IMR-90 (cell line): ENCODE results near the gene PRR19. TPM values are rescaled to one million over a fixed set of nuclear protein-coding genes. Genes with fewer than 3 reads are reported as not detected.

Source experiments
- ATAC-seq: fragments of 200-7000 bp; cut with Tn5 transposase; 2 replicates; pipeline ENCODE4 v1.9.1; 2020; ENCODE audit warnings: low read depth, mild to moderate bottlenecking, moderate library complexity
- BruUV-seq: library from RNA; stranded (reverse); fragments of 400-500 nt; replicated peaks from 2 replicates; lab custom pipeline; 2021; lab: Mats Ljungman, UMichigan
- CTCF ChIA-PET: fragments of 300-600 bp; formaldehyde crosslinking; extraction: SDS; loops from one replicate; lab custom pipeline; 2021; ENCODE audit warnings: antibody characterized with exemption; lab: Yijun Ruan, JAX
- POLR2A ChIA-PET: fragments of 300-600 bp; sonication (Branson Sonifier 250); formaldehyde crosslinking; loops from one replicate; lab custom pipeline; 2022; ENCODE audit warnings: antibody characterized with exemption; ENCODE audit not compliant: unreplicated experiment; lab: Charles Lee
- DNase-seq: peaks from one replicate; pipeline ENCODE4 v3.0.0; 2013
- H2AFZ ChIP-seq: replicated peaks from 2 replicates; pipeline ENCODE3; 2013; ENCODE audit warnings: low read length, mild to moderate bottlenecking; ENCODE audit not compliant: poor library complexity
- H2AK5ac ChIP-seq: 2 replicates; pipeline ENCODE4 v1.6.1; 2013; ENCODE audit warnings: low read depth, low read length, inconsistent platforms
- H2AK9ac ChIP-seq: replicated peaks from 2 replicates; pipeline ENCODE3; 2013; ENCODE audit warnings: mild to moderate bottlenecking, low read depth, low read length, moderate library complexity; ENCODE audit not compliant: poor library complexity
- H2BK120ac ChIP-seq: 2 replicates; pipeline ENCODE4 v1.6.1; 2013; ENCODE audit warnings: low read depth, low read length, inconsistent platforms
- H2BK15ac ChIP-seq: 3 replicates; pipeline ENCODE4 v1.6.1; 2013; ENCODE audit warnings: low read depth, low read length, inconsistent platforms
- H2BK20ac ChIP-seq: 2 replicates; pipeline ENCODE4 v1.6.1; 2013; ENCODE audit warnings: low read depth, mild to moderate bottlenecking, inconsistent platforms, low read length, moderate library complexity
- H2BK5ac ChIP-seq: 2 replicates; pipeline ENCODE4 v1.6.1; 2013; ENCODE audit warnings: mild to moderate bottlenecking, low read depth, low read length, inconsistent platforms; ENCODE audit not compliant: poor library complexity, severe bottlenecking
- H3K14ac ChIP-seq: replicated peaks from 2 replicates; pipeline ENCODE4 v1.6.1; 2013; ENCODE audit warnings: low read depth, low read length, inconsistent platforms
- H3K18ac ChIP-seq: 2 replicates; pipeline ENCODE4 v1.6.1; 2013; ENCODE audit warnings: low read depth, low read length, control low read depth
- H3K23ac ChIP-seq: 2 replicates; pipeline ENCODE4 v1.6.1; 2013; ENCODE audit warnings: low read depth, low read length, inconsistent platforms
- H3K27ac ChIP-seq: 2 replicates; pipeline ENCODE4 v1.5.1; 2013; ENCODE audit warnings: mild to moderate bottlenecking, control low read depth, low read length; ENCODE audit not compliant: insufficient read depth
- H3K27me3 ChIP-seq: 2 replicates; pipeline ENCODE4 v1.6.1; 2013; ENCODE audit warnings: low read length; ENCODE audit not compliant: control insufficient read depth, insufficient read depth
- H3K36me3 ChIP-seq: 2 replicates; pipeline ENCODE4 v1.6.1; 2013; ENCODE audit warnings: low read length, mixed read lengths; ENCODE audit not compliant: control insufficient read depth, insufficient read depth
- H3K4ac ChIP-seq: 2 replicates; pipeline ENCODE4 v1.6.1; 2013; ENCODE audit warnings: low read depth, low read length, inconsistent platforms
- H3K4me1 ChIP-seq: 2 replicates; pipeline ENCODE4 v1.6.1; 2013; ENCODE audit warnings: low read length, mixed read lengths; ENCODE audit not compliant: control insufficient read depth, insufficient read depth
- H3K4me2 ChIP-seq: 2 replicates; pipeline ENCODE4 v1.6.1; 2013; ENCODE audit warnings: low read depth, mild to moderate bottlenecking, control low read depth, low read length, moderate library complexity
- H3K4me3 ChIP-seq: 2 replicates; pipeline ENCODE4 v1.5.1; 2013; ENCODE audit warnings: low read depth, mild to moderate bottlenecking, control low read depth, low read length, moderate library complexity; ENCODE audit not compliant: insufficient read depth
- H3K56ac ChIP-seq: 2 replicates; pipeline ENCODE4 v1.6.1; 2013; ENCODE audit warnings: low read length, inconsistent platforms; ENCODE audit not compliant: insufficient read depth; ENCODE audit errors: extremely low read depth
- H3K79me1 ChIP-seq, 2 experiments: 2 replicates each; pipeline ENCODE4 v1.6.1; 2013; ENCODE audit warnings: low read length in 2 of 2, inconsistent platforms in 1 of 2, low read depth in 1 of 2
- H3K9ac ChIP-seq: 2 replicates; pipeline ENCODE4 v1.6.1; 2013; ENCODE audit warnings: low read depth, low read length, control low read depth
- H3K9me1 ChIP-seq: 2 replicates; pipeline ENCODE4 v1.6.1; 2013; ENCODE audit warnings: low read length, inconsistent platforms; ENCODE audit not compliant: insufficient read depth
- H3K9me3 ChIP-seq: 2 replicates; pipeline ENCODE4 v1.6.1; 2013; ENCODE audit warnings: low read length; ENCODE audit not compliant: control insufficient read depth, insufficient read depth
- H4K20me1 ChIP-seq: 2 replicates; pipeline ENCODE4 v1.6.1; 2013; ENCODE audit warnings: low read length, inconsistent platforms; ENCODE audit not compliant: insufficient read depth
- H4K5ac ChIP-seq: 2 replicates; pipeline ENCODE4 v1.6.1; 2013; ENCODE audit warnings: mild to moderate bottlenecking, low read depth, low read length, control low read depth
- H4K8ac ChIP-seq, 2 experiments: 2 replicates each; pipeline ENCODE4 v1.6.1; 2013; ENCODE audit warnings: low read depth in 2 of 2, low read length in 2 of 2, control low read depth in 1 of 2, inconsistent platforms in 1 of 2
- H4K91ac ChIP-seq: 2 replicates; pipeline ENCODE4 v1.6.1; 2013; ENCODE audit warnings: low read depth, low read length, inconsistent platforms; ENCODE audit not compliant: insufficient read depth
- CEBPB ChIP-seq: IDR thresholded peaks from 2 replicates; pipeline ENCODE4 v1.6.1; 2012; ENCODE audit warnings: low read depth, low read length, improper control_type of control experiment
- ELK1 ChIP-seq: fragments of 150-350 bp; IDR thresholded peaks from 2 replicates; pipeline ENCODE4 v1.6.1; 2016; ENCODE audit warnings: low read depth, mild to moderate bottlenecking, low read length, moderate library complexity, borderline replicate concordance
- FOS ChIP-seq: fragments of 150-350 bp; IDR thresholded peaks from 2 replicates; pipeline ENCODE4 v1.6.1; 2016; ENCODE audit warnings: low read depth, low read length
- MXI1 ChIP-seq: IDR thresholded peaks from 2 replicates; pipeline ENCODE4 v1.6.1; 2012; ENCODE audit warnings: low read depth, mild to moderate bottlenecking, low read length, moderate library complexity, borderline replicate concordance
- RAD21 ChIP-seq: IDR thresholded peaks from 2 replicates; pipeline ENCODE4 v1.6.1; 2012; ENCODE audit warnings: low read length, improper control_type of control experiment
- RCOR1 ChIP-seq: IDR thresholded peaks from 2 replicates; pipeline ENCODE4 v1.6.1; 2012; ENCODE audit warnings: mild to moderate bottlenecking, low read length, improper control_type of control experiment; ENCODE audit not compliant: insufficient replicate concordance
- RFX5 ChIP-seq: IDR thresholded peaks from 2 replicates; pipeline ENCODE4 v1.8.0; 2012; ENCODE audit warnings: low read depth, mild to moderate bottlenecking, low read length, moderate library complexity
- WGBS, 2 experiments: methylation state at CpG; one replicate each; pipeline versions ENCODE4 v1.1.5 to v1.1.7; 2013; ENCODE audit warnings: missing lambda C conversion rate in 2 of 2; ENCODE audit not compliant: insufficient read length in 1 of 2; ENCODE audit errors: extremely low coverage in 2 of 2; 5-methylcytosine and 5-hydroxymethylcytosine counted together
- dilution Hi-C: fragments of 300-500 bp; cut with HindIII; formaldehyde crosslinking; loops from one replicate; pipeline ENCODE4 v1.14.3; 2018; ENCODE audit warnings: low sequenced_read_pairs; ENCODE audit not compliant: unreplicated experiment
- in situ Hi-C: fragments of 300-500 bp; cut with MboI; formaldehyde crosslinking; loops from 3 replicates; pipeline ENCODE4 v1.14.3; 2019; ENCODE audit warnings: low sequenced_read_pairs, inconsistent platforms, mixed read lengths
- intact Hi-C: fragments of 100-400 bp; cut with micrococcal nuclease; formaldehyde crosslinking; loops from 2 replicates; pipeline ENCODE4 v1.10.0; 2022
- polyA plus RNA-seq, 3 experiments: library from polyadenylated mRNA; depleted of rRNA; stranded (reverse); fragments of >200 nt; gene quantifications; 2 replicates each; pipeline ENCODE4 v1.2.3, GENCODE V29; 2012; ENCODE audit warnings: low replicate concordance in 1 of 3
- total RNA-seq: library from RNA; depleted of rRNA; stranded (reverse); fragments of >200 nt; gene quantifications from 2 replicates; pipeline ENCODE4 v1.2.3, GENCODE V29; 2012
- TF ChIP-seq, protein P1 (sequence below): fragments of 150-350 bp; IDR thresholded peaks from 2 replicates; pipeline ENCODE4 v1.6.1; 2017; ENCODE audit warnings: mild to moderate bottlenecking, antibody characterized with exemption, low read length, low read depth

PRR19 gene
- total and polyA plus RNA-seq, 2 of the 4 experiments (the other 2 are of a cell fraction), result 0.36 to 1.6 TPM

DNA sequence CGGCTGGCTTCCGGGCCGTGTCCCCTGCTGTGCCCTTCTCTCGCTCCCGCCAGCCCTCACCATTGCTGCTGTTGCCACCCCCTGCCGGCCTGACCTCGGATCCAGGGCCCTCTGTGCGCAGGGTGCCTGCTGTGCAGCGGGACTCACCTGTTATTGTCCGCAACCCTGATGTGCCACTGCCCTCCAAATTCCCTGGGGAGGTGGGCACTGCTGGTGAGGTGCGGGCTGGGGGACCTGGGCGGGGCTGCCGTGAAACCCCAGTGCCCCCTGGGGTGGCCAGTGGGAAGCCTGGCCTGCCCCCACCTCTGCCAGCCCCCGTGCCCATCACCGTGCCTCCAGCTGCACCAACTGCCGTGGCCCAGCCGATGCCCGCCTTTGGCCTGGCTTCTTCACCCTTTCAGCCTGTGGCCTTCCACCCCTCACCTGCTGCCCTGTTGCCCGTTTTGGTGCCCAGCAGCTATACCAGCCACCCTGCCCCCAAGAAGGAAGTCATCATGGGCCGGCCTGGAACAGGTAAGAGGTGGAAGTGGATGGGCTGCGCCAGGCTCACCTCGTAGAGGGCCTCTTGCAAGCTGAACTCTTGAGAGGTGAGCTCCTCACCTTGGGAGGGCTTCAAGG is 27.8 kb upstream of the PRR19 start:
- no TSS peak for BruUV-seq
- Histone ChIP-seq H4K91ac (no peak overlapping the region), H3K9me3 (no peaks in the 10 kb centered on the region), H2AFZ (peak overlapping the region; percentile 33), H3K27me3 (no peaks in the 10 kb centered on the region), H3K4me1 (peaks cover 25% of the 10 kb centered on the region), H3K27ac (no peak overlapping the region), H3K4ac (no peak overlapping the region), H2AK9ac (peak overlapping the region; percentile 58), H3K9me1 (peaks cover 8% of the 10 kb centered on the region; the same call in 1 of the 2 replicates), H2BK120ac (no peak overlapping the region), H3K4me3 (no peak overlapping the region), H2AK5ac (no peak overlapping the region), H3K18ac (no peak overlapping the region), H2BK20ac (no peak overlapping the region), H3K9ac (no peak overlapping the region), H2BK15ac (no peak overlapping the region), H3K23ac (peak overlapping the region; percentile 7; the same call in 1 of the 2 replicates), H3K14ac (no peak overlapping the region), H4K8ac (no peak overlapping the region), H3K4me2 (no peak overlapping the region), H4K5ac (no peak overlapping the region), H2BK5ac (no peak overlapping the region), H4K20me1 (peaks cover 28% of the 10 kb centered on the region; the same call in 1 of the 2 replicates), H3K36me3 (peaks cover 29% of the 10 kb centered on the region), H3K56ac (no peak overlapping the region), H3K79me1 (peaks cover 44 to 81% of the 10 kb centered on the region in 2 experiments)
- intact Hi-C loops, result no loop called here
- ATAC-seq (no peak), DNase-seq (no peak)
- CTCF ChIA-PET, result no interaction called here
- POLR2A ChIA-PET, result no interaction called here
- dilution Hi-C loops, result no loop called here
- in situ Hi-C loops, result no loop called here
- 95% methylated on average over 3 of the region's 22 CpGs; no CpG with 5 or more reads in 1 of the 2 experiments for WGBS, 2 experiments
- TF ChIP-seq RCOR1, result no peak
- no peak for TF ChIP-seq RAD21
- no peak for TF ChIP-seq RFX5
- no peak for TF ChIP-seq CEBPB
- no peak for TF ChIP-seq ELK1
- TF ChIP-seq, protein P1, sequence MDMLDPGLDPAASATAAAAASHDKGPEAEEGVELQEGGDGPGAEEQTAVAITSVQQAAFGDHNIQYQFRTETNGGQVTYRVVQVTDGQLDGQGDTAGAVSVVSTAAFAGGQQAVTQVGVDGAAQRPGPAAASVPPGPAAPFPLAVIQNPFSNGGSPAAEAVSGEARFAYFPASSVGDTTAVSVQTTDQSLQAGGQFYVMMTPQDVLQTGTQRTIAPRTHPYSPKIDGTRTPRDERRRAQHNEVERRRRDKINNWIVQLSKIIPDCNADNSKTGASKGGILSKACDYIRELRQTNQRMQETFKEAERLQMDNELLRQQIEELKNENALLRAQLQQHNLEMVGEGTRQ, result no peak
- no peak for TF ChIP-seq MXI1
- TF ChIP-seq FOS, result no peak
